HEK293T (cell line): Measurements from ENCODE around the gene PSTPIP1.

Experiments used
- ARNT ChIP-seq: fragments of 450-650 bp; IDR thresholded peaks from 2 replicates; pipeline ENCODE4 v1.6.1; 2017; ENCODE audit warnings: mild to moderate bottlenecking
- BHLHE40 ChIP-seq: fragments of 450-650 bp; IDR thresholded peaks from 2 replicates; pipeline ENCODE4 v1.6.1; 2016; ENCODE audit warnings: mild to moderate bottlenecking, moderate library complexity, borderline replicate concordance
- SP1 ChIP-seq: fragments of 450-650 bp; IDR thresholded peaks from 2 replicates; pipeline ENCODE4 v1.6.1; 2017
- TF ChIP-seq, protein P1 (sequence below): fragments of 450-650 bp; IDR thresholded peaks from 2 replicates; pipeline ENCODE4 v1.6.1; 2016

DNA sequence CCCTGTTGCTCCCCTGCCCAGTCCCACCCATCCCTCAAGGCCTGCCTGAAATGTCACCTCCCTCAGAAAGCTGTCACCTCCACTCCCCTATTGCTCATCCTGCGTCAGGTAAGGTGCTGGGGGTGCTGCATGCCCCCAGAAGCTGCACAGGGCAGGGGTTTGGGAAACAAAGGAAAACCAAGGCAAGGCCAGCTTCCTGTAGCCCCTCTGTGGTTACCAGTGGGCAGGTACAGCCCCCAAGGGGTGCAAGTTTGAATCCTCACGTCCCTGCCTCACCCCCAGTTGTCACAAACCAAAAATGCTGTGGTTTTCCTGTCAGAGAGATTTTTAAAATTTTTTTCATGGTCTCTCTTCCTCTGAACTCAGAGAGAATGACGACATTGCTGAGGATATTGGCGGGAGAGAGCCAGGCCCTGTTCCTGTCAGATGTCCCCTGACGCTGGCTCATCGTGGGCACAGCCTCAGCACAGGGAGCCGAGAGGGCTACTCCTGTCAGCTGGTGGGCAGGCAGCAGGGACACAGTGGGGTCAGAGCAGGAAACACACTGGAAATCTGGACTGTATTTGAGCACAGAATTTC lies 27.0 kb downstream of the PSTPIP1 start:
- TF ChIP-seq ARNT = no peak
- TF ChIP-seq BHLHE40 = no peak
- no peak for TF ChIP-seq SP1
- TF ChIP-seq, protein P1, sequence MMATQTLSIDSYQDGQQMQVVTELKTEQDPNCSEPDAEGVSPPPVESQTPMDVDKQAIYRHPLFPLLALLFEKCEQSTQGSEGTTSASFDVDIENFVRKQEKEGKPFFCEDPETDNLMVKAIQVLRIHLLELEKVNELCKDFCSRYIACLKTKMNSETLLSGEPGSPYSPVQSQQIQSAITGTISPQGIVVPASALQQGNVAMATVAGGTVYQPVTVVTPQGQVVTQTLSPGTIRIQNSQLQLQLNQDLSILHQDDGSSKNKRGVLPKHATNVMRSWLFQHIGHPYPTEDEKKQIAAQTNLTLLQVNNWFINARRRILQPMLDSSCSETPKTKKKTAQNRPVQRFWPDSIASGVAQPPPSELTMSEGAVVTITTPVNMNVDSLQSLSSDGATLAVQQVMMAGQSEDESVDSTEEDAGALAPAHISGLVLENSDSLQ = no peak
